ENCODE results near the gene TPST2. TPM values are rescaled to one million over a fixed set of nuclear protein-coding genes. Genes with fewer than 3 reads are reported as not detected.

Gene TPST2
- total RNA-seq, 4 donors from 2014 or later, result 39.1 to 83.4 (median 60.6) TPM

GRCh38 chr22:26492220-26492619 is 97.7 kb downstream of the TPST2 start:
- 90 to 95% methylated on average over 9 of the region's 9 CpGs for WGBS, 2 donors
- no peak overlapping the region for H3K4me3 ChIP-seq
- TF ChIP-seq EP300 (IDR thresholded peaks at IDR 0.05) (no peak), POLR2A (IDR thresholded peaks at IDR 0.05) (no peak), CTCF (IDR thresholded peaks at IDR 0.05) (no peak)
- no peaks in the 10 kb centered on the region for H3K9me3 ChIP-seq
- no peak overlapping the region for H3K27ac ChIP-seq
- peaks cover 5 to 100% (median 52%) of the 10 kb centered on the region in 3 donors for H3K36me3 ChIP-seq
- DNase-seq (ENCODE audit: low spot score in 2 of 2), result no peak
- H3K4me1 ChIP-seq, result no peaks in the 10 kb centered on the region
- H3K27me3 ChIP-seq, result no peaks in the 10 kb centered on the region

GRCh38 chr22:26489447-26490036 is 100.4 kb downstream of the TPST2 start:
- WGBS, 2 donors, result 46 to 52% methylated on average over 4 of the region's 4 CpGs
- no peak overlapping the region for H3K27ac ChIP-seq
- no peak overlapping the region for H3K4me3 ChIP-seq
- no peaks in the 10 kb centered on the region for H3K9me3 ChIP-seq
- peaks cover 0 to 17% (median 4%) of the 10 kb centered on the region in 4 donors for H3K4me1 ChIP-seq
- no peak for DNase-seq (ENCODE audit: low spot score in 2 of 2)
- H3K27me3 ChIP-seq, result no peaks in the 10 kb centered on the region
- peaks cover 0 to 88% (median 33%) of the 10 kb centered on the region in 3 donors for H3K36me3 ChIP-seq
- no peak for TF ChIP-seq POLR2A (IDR thresholded peaks at IDR 0.05)
- TF ChIP-seq CTCF (IDR thresholded peaks at IDR 0.05), result no peak
- TF ChIP-seq EP300 (IDR thresholded peaks at IDR 0.05), result no peak

GRCh38 chr22:26487996-26488395 is 101.9 kb downstream of the TPST2 start:
- no peaks in the 10 kb centered on the region for H3K27me3 ChIP-seq
- H3K4me3 ChIP-seq, result no peak overlapping the region
- TF ChIP-seq CTCF (IDR thresholded peaks at IDR 0.05) (no peak), EP300 (IDR thresholded peaks at IDR 0.05) (no peak), POLR2A (IDR thresholded peaks at IDR 0.05) (no peak)
- no peaks in the 10 kb centered on the region for H3K9me3 ChIP-seq
- peaks cover 0 to 25% (median 11%) of the 10 kb centered on the region in 4 donors for H3K4me1 ChIP-seq
- 41 to 44% methylated on average over 3 of the region's 3 CpGs for WGBS, 2 donors
- H3K36me3 ChIP-seq, result peaks cover 0 to 73% (median 21%) of the 10 kb centered on the region in 3 donors
- no peak overlapping the region for H3K27ac ChIP-seq
- DNase-seq (ENCODE audit: low spot score in 2 of 2), result no peak

- Histone ChIP-seq H3K27ac (no peak overlapping the region), H3K4me1 (peaks cover 0 to 41% (median 23%) of the 10 kb centered on the region in 4 donors), H3K4me3 (no peak overlapping the region), H3K36me3 (peaks cover 0 to 57% (median 11%) of the 10 kb centered on the region in 3 donors), H3K9me3 (no peaks in the 10 kb centered on the region), H3K27me3 (no peaks in the 10 kb centered on the region)
- WGBS, 2 donors, result 80 to 82% methylated on average over 5 of the region's 5 CpGs
- no peak for DNase-seq (ENCODE audit: low spot score in 2 of 2)
- TF ChIP-seq CTCF (IDR thresholded peaks at IDR 0.05) (no peak), POLR2A (IDR thresholded peaks at IDR 0.05) (no peak), EP300 (IDR thresholded peaks at IDR 0.05) (no peak)
Measured at GRCh38 chr22:26486394-26486793, 103.5 kb downstream of the TPST2 start.

- no peaks in the 10 kb centered on the region for H3K27me3 ChIP-seq
- TF ChIP-seq CTCF (IDR thresholded peaks at IDR 0.05) (no peak), EP300 (IDR thresholded peaks at IDR 0.05) (no peak), POLR2A (IDR thresholded peaks at IDR 0.05) (no peak)
- WGBS, 2 donors, result 57 to 67% methylated on average over 3 of the region's 3 CpGs
- no peak for DNase-seq (ENCODE audit: low spot score in 2 of 2)
- peaks cover 0 to 56% (median 11%) of the 10 kb centered on the region in 3 donors for H3K36me3 ChIP-seq
- H3K9me3 ChIP-seq, result no peaks in the 10 kb centered on the region
- no peak overlapping the region for H3K27ac ChIP-seq
- no peak overlapping the region for H3K4me3 ChIP-seq
- H3K4me1 ChIP-seq, result peaks cover 0 to 46% (median 28%) of the 10 kb centered on the region in 4 donors
Measured at GRCh38 chr22:26485806-26486390, 104.0 kb downstream of the TPST2 start.

All from tibial nerve (tissue), 4 donors.